ENCODE results near the gene ZNF263.

ZNF263 gene

GRCh38 chr16:3282103-3282729 lies 1.1 kb upstream of the ZNF263 start:
- no peak for TF ChIP-seq CTCF (IDR thresholded peaks at IDR 0.05; ENCODE audit: low read depth, low read length, missing control alignments)
- H3K4me3 ChIP-seq (ENCODE audit: low read depth, low read length) = peak overlapping the region; percentile 95
- no peak for DNase-seq (ENCODE audit: low read depth)

- no peak for DNase-seq (ENCODE audit: low read depth)
- peak overlapping the region; percentile 95 for H3K4me3 ChIP-seq (ENCODE audit: low read depth, low read length)
- no peak for TF ChIP-seq CTCF (IDR thresholded peaks at IDR 0.05; ENCODE audit: low read depth, low read length, missing control alignments)
These were observed 504 bp downstream of the ZNF263 start for GRCh38 chr16:3283543-3284447.

- no peak overlapping the region for H3K4me3 ChIP-seq (ENCODE audit: low read depth, low read length)
- no peak for DNase-seq (ENCODE audit: low read depth)
- TF ChIP-seq CTCF (IDR thresholded peaks at IDR 0.05; ENCODE audit: low read depth, low read length, missing control alignments) = no peak
These were observed 1.8 kb downstream of the ZNF263 start for GRCh38 chr16:3285131-3285530.

GRCh38 chr16:3289998-3290673 lies 6.8 kb downstream of the ZNF263 start:
- TF ChIP-seq CTCF (IDR thresholded peaks at IDR 0.05; ENCODE audit: low read depth, low read length, missing control alignments) = no peak
- DNase-seq (ENCODE audit: low read depth) = no peak
- H3K4me3 ChIP-seq (ENCODE audit: low read depth, low read length) = no peak overlapping the region

GRCh38 chr16:3292604-3293003 lies 9.3 kb downstream of the ZNF263 start:
- no peak for TF ChIP-seq CTCF (IDR thresholded peaks at IDR 0.05; ENCODE audit: low read depth, low read length, missing control alignments)
- H3K4me3 ChIP-seq (ENCODE audit: low read depth, low read length) = no peak overlapping the region
- no peak for DNase-seq (ENCODE audit: low read depth)

GRCh38 chr16:3295209-3295608 lies 11.9 kb downstream of the ZNF263 start:
- H3K4me3 ChIP-seq (ENCODE audit: low read depth, low read length) = no peak overlapping the region
- no peak for TF ChIP-seq CTCF (IDR thresholded peaks at IDR 0.05; ENCODE audit: low read depth, low read length, missing control alignments)
- no peak for DNase-seq (ENCODE audit: low read depth)
